HG03460 (cell line): Measurements from ENCODE around the gene NSFL1C.
"Not testable (repeated sequence)": the region's sequence is repeated elsewhere in the genome, so short reads cannot be mapped to it uniquely, and the experiment has no call there.

Source experiments
- ATAC-seq: cut with Tn5 transposase; IDR thresholded peaks from one replicate; pipeline ENCODE4 v1.9.1; 2021; ENCODE audit not compliant: unreplicated experiment

NSFL1C gene

GRCh38 chr20:1427457-1428054 is 39.1 kb downstream of the NSFL1C start:
- no peak for ATAC-seq

GRCh38 chr20:1426231-1426849 is 40.3 kb downstream of the NSFL1C start:
- ATAC-seq: no peak

GRCh38 chr20:1424336-1424735 is 42.3 kb downstream of the NSFL1C start:
- no peak for ATAC-seq

- ATAC-seq: no peak
Measured at GRCh38 chr20:1423625-1424106, 43.0 kb downstream of the NSFL1C start.

GRCh38 chr20:1423206-1423605 is 43.4 kb downstream of the NSFL1C start:
- ATAC-seq: no peak

- no peak for ATAC-seq
Measured at GRCh38 chr20:1422753-1423152, 43.9 kb downstream of the NSFL1C start.

GRCh38 chr20:1420066-1420465 is 46.6 kb downstream of the NSFL1C start:
- no peak for ATAC-seq

GRCh38 chr20:1418350-1418749 is 48.3 kb downstream of the NSFL1C start:
- no peak for ATAC-seq

- ATAC-seq: no peak
Measured at GRCh38 chr20:1417790-1418189, 48.9 kb downstream of the NSFL1C start.

- no peak for ATAC-seq
Measured at GRCh38 chr20:1417273-1417672, 49.4 kb downstream of the NSFL1C start.

- no peak for ATAC-seq
Measured at GRCh38 chr20:1415667-1416468, 50.8 kb downstream of the NSFL1C start.

GRCh38 chr20:1414982-1415381 is 51.7 kb downstream of the NSFL1C start:
- ATAC-seq: no peak

- no peak for ATAC-seq
Measured at GRCh38 chr20:1405801-1406200, 60.8 kb downstream of the NSFL1C start.

GRCh38 chr20:1403624-1404023 is 63.0 kb downstream of the NSFL1C start:
- no peak for ATAC-seq

- no peak for ATAC-seq
Measured at GRCh38 chr20:1402149-1402548, 64.5 kb downstream of the NSFL1C start.

- no peak for ATAC-seq
Measured at GRCh38 chr20:1401451-1401907, 65.2 kb downstream of the NSFL1C start.

- not testable (repeated sequence) for ATAC-seq
Measured at GRCh38 chr20:1399678-1400366, 66.8 kb downstream of the NSFL1C start.

- not testable (repeated sequence) for ATAC-seq
Measured at GRCh38 chr20:1398185-1398584, 68.5 kb downstream of the NSFL1C start.

GRCh38 chr20:1397710-1398109 is 68.9 kb downstream of the NSFL1C start:
- no peak for ATAC-seq

- ATAC-seq: no peak
Measured at GRCh38 chr20:1396702-1397101, 69.9 kb downstream of the NSFL1C start.

- no peak for ATAC-seq
Measured at GRCh38 chr20:1396264-1396663, 70.4 kb downstream of the NSFL1C start.
